ENCODE measurements around the gene RRP15.

- TF ChIP-seq EZH2phosphoT487 (IDR thresholded peaks at IDR 0.05; ENCODE audit: insufficient read depth, low read depth) (no peak), EZH2 (IDR thresholded peaks at IDR 0.05; ENCODE audit: insufficient read depth, poor library complexity, severe bottlenecking) (no peak)
Measured at GRCh38 chr1:218344814-218345672, 60.0 kb downstream of the RRP15 start, which contains the start of gene TGFB2.

All from GM23248 (cell line).